OCI-LY7 (cell line): ENCODE measurements around the gene QKI. TPM values are rescaled to one million over a fixed set of nuclear protein-coding genes. Genes with fewer than 3 reads are reported as not detected.

Source experiments
- BruUV-seq: library from RNA; stranded (reverse); fragments of 400-500 nt; replicated peaks from 2 replicates; lab custom pipeline; 2021; lab: Mats Ljungman, UMichigan
- CTCF ChIA-PET: fragments of 300-600 bp; sonication (Branson Sonifier 250); formaldehyde crosslinking; loops from one replicate; lab custom pipeline; 2022; ENCODE audit warnings: antibody characterized with exemption; ENCODE audit not compliant: unreplicated experiment; lab: Charles Lee
- POLR2A ChIA-PET: fragments of 300-600 bp; sonication (Branson Sonifier 250); formaldehyde crosslinking; loops from one replicate; lab custom pipeline; 2022; ENCODE audit warnings: antibody characterized with exemption; lab: Charles Lee
- DNase-seq: peaks from one replicate; pipeline ENCODE4 v3.0.0-alpha.2; 2015; ENCODE audit warnings: low spot score
- H2AFZ ChIP-seq: fragments of 200-600 bp; sonication (generic), shearing (Covaris generic); 2 replicates; pipeline ENCODE4 v1.6.1; 2014; ENCODE audit warnings: mild to moderate bottlenecking, antibody characterized with exemption, low read length, moderate library complexity
- H3K27ac ChIP-seq: fragments of 200-600 bp; sonication (generic); 2 replicates; pipeline ENCODE4 v1.5.1; 2014; ENCODE audit warnings: mixed run types, low read depth, mild to moderate bottlenecking, moderate library complexity, low read length, inconsistent platforms; ENCODE audit not compliant: poor library complexity, severe bottlenecking
- H3K36me3 ChIP-seq: fragments of 200-600 bp; sonication (generic); 2 replicates; pipeline ENCODE4 v1.6.1; 2014; ENCODE audit warnings: mild to moderate bottlenecking, antibody characterized with exemption, low read length, moderate library complexity, mixed read lengths; ENCODE audit not compliant: insufficient read depth
- H3K4me1 ChIP-seq: fragments of 200-600 bp; sonication (generic); 2 replicates; pipeline ENCODE4 v1.5.1; 2014; ENCODE audit warnings: mild to moderate bottlenecking, low read length; ENCODE audit not compliant: insufficient read depth, poor library complexity, severe bottlenecking
- H3K4me2 ChIP-seq: fragments of 200-600 bp; sonication (generic); 2 replicates; pipeline ENCODE4 v1.6.1; 2014; ENCODE audit warnings: mild to moderate bottlenecking, low read length
- H3K4me3 ChIP-seq: fragments of 200-600 bp; sonication (generic); 2 replicates; pipeline ENCODE4 v1.5.1; 2014; ENCODE audit warnings: mild to moderate bottlenecking, low read depth, low read length; ENCODE audit not compliant: poor library complexity, severe bottlenecking
- H3K79me2 ChIP-seq: fragments of 200-600 bp; sonication (generic); 2 replicates; pipeline ENCODE4 v1.6.1; 2016; ENCODE audit warnings: low read depth, mild to moderate bottlenecking, low read length, moderate library complexity, mixed read lengths; ENCODE audit not compliant: insufficient read depth
- H3K9me2 ChIP-seq: fragments of 200-600 bp; sonication (generic); 2 replicates; pipeline ENCODE4 v1.6.1; 2016; ENCODE audit warnings: mild to moderate bottlenecking, low read length, mixed read lengths; ENCODE audit not compliant: insufficient read depth
- H3K9me3 ChIP-seq: fragments of 200-600 bp; sonication (generic); 2 replicates; pipeline ENCODE4 v1.6.1; 2014; ENCODE audit warnings: mild to moderate bottlenecking, mixed run types, low read length, mixed read lengths
- H4K20me1 ChIP-seq: fragments of 200-600 bp; sonication (generic); 2 replicates; pipeline ENCODE4 v1.6.1; 2014; ENCODE audit warnings: mild to moderate bottlenecking, antibody characterized with exemption, low read length, moderate library complexity, mixed read lengths; ENCODE audit not compliant: insufficient read depth
- EZH2phosphoT487 ChIP-seq: fragments of 200-600 bp; sonication (generic); IDR thresholded peaks from 2 replicates; pipeline ENCODE4 v1.6.1; 2018; ENCODE audit warnings: low read depth, borderline replicate concordance, mild to moderate bottlenecking, mixed run types, antibody characterized with exemption, low read length, moderate library complexity, mixed read lengths
- intact Hi-C: fragments of 100-400 bp; cut with micrococcal nuclease; formaldehyde crosslinking; loops from one replicate; pipeline ENCODE4 v1.10.0; 2022; ENCODE audit not compliant: unreplicated experiment
- total RNA-seq, 2 experiments: library from RNA; depleted of rRNA in 1 of 2; stranded (reverse); fragments of >200 nt in 1 of 2; shearing (Covaris generic) in 1 of 2; gene quantifications; 2 replicates each; pipeline ENCODE4 v1.2.3, GENCODE V29; 2014 to 2022
- TF ChIP-seq, protein P1 (sequence below): fragments of 200-600 bp; sonication (generic); conservative IDR thresholded peaks from 2 replicates; pipeline ENCODE4 v1.5.1; 2014; ENCODE audit warnings: mild to moderate bottlenecking, antibody characterized with exemption, low read length, moderate library complexity, mixed read lengths

Gene QKI
- total RNA-seq, 2 experiments from 2014 or later: 55.4 to 74.5 TPM

DNA sequence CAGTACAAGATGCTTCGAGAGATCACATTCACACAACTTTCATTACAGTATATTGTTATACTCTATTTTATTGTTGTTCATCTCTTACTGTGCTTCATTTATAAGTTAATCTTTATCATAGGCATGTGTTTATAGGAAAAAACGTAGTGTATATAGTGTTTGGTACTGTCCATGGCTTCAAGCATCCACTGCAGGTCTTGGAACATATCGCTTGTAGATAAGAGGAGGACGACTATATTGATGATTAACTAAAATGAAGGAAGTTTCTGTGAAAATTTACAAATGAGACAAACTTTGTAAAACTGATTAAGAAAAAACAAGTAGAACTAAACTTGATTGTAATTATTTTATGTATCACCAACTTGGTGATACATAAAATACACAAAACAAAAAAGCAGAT is 98.5 kb downstream of the QKI start:
- H3K9me3 ChIP-seq: peaks cover 2% of the 10 kb centered on the region; the same call in 1 of the 2 replicates
- H3K4me3 ChIP-seq: no peak overlapping the region
- H3K36me3 ChIP-seq: no peaks in the 10 kb centered on the region
- intact Hi-C loops: no loop called here
- no TSS peak for BruUV-seq
- no peak overlapping the region for H2AFZ ChIP-seq
- no peak overlapping the region for H3K27ac ChIP-seq
- ChIA-PET CTCF (no interaction called here), POLR2A (no interaction called here)
- H3K9me2 ChIP-seq: no peaks in the 10 kb centered on the region
- H4K20me1 ChIP-seq: no peaks in the 10 kb centered on the region
- no peaks in the 10 kb centered on the region for H3K79me2 ChIP-seq
- TF ChIP-seq, protein P1, sequence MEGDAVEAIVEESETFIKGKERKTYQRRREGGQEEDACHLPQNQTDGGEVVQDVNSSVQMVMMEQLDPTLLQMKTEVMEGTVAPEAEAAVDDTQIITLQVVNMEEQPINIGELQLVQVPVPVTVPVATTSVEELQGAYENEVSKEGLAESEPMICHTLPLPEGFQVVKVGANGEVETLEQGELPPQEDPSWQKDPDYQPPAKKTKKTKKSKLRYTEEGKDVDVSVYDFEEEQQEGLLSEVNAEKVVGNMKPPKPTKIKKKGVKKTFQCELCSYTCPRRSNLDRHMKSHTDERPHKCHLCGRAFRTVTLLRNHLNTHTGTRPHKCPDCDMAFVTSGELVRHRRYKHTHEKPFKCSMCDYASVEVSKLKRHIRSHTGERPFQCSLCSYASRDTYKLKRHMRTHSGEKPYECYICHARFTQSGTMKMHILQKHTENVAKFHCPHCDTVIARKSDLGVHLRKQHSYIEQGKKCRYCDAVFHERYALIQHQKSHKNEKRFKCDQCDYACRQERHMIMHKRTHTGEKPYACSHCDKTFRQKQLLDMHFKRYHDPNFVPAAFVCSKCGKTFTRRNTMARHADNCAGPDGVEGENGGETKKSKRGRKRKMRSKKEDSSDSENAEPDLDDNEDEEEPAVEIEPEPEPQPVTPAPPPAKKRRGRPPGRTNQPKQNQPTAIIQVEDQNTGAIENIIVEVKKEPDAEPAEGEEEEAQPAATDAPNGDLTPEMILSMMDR: no peak
- TF ChIP-seq EZH2phosphoT487: no peak
- no peak overlapping the region for H3K4me2 ChIP-seq
- no peaks in the 10 kb centered on the region for H3K4me1 ChIP-seq
- DNase-seq: no peak

DNA sequence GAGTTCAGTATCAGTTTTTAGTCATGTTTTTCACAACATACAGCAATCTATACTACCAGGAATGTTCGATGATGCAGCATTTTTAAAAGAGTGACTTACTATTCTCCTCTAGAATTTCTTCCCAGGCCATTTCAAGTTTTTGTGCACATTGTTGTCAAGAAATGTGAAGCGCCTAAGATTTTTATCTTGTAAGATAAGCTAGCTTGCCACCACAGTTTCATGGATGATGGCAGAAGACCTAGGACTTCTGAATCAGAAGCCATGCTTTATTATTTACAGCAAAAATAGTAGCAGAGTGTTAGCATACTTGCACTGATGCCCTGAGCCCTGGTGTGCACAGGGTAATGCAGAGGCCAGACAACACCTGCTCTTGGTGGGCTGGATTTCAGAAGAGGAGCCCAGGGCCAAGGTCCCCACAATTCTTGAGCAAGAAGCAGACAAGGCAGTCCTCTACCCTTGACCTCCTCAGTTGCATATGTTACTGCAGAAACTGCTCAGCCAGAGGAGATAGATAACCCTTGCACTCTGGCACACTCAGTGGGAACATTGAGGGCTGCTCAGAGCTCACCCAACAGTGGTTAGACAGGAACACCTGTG is 99.2 kb downstream of the QKI start:
- ChIA-PET CTCF (no interaction called here), POLR2A (interaction anchor here (1.2 kb wide), 1 partner anchor 18 kb away, joined by 4 read pairs; no protein-coding TSS in a partner anchor)
- DNase-seq: no peak
- Histone ChIP-seq H3K9me3 (no peaks in the 10 kb centered on the region), H3K36me3 (no peaks in the 10 kb centered on the region), H3K4me2 (no peak overlapping the region), H3K27ac (no peak overlapping the region), H3K79me2 (no peaks in the 10 kb centered on the region), H4K20me1 (no peaks in the 10 kb centered on the region; the same call in 1 of the 2 replicates), H3K9me2 (no peaks in the 10 kb centered on the region), H3K4me3 (no peak overlapping the region), H3K4me1 (no peaks in the 10 kb centered on the region), H2AFZ (no peak overlapping the region)
- no TSS peak for BruUV-seq
- TF ChIP-seq, protein P1: no peak
- no peak for TF ChIP-seq EZH2phosphoT487
- intact Hi-C loops: no loop called here

DNA sequence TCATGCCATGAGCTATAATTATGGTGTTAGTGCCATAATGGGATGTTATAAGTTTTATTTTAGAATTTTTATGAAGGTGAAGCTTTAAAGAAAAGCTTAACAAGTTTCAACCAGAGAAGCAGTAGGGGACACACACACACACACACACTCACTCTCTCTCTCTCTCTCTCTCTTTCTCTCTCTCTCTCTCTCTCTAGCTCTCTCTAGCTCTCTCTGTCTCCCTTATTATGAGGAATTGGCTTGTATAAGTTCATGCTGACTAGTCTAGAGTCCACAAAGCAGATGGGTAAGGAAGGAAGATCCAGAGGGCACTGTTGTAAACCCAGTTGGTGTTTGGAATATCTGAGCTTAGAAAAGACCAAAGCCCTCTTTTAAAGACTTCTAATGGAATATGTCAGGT is 102.4 kb downstream of the QKI start:
- no peak overlapping the region for H2AFZ ChIP-seq
- H3K27ac ChIP-seq: no peak overlapping the region
- intact Hi-C loops: no loop called here
- no peaks in the 10 kb centered on the region for H3K36me3 ChIP-seq
- no peaks in the 10 kb centered on the region for H3K9me3 ChIP-seq
- ChIA-PET POLR2A (interaction anchor here (0.5 to 1.2 kb wide), 3 partner anchors 13 to 451 kb away, joined by 3 to 4 read pairs (median 3); no protein-coding TSS in a partner anchor), CTCF (no interaction called here)
- H3K9me2 ChIP-seq: no peaks in the 10 kb centered on the region
- no peaks in the 10 kb centered on the region for H3K79me2 ChIP-seq
- BruUV-seq: no TSS peak
- no peak overlapping the region for H3K4me2 ChIP-seq
- TF ChIP-seq, protein P1: no peak
- TF ChIP-seq EZH2phosphoT487: no peak
- H4K20me1 ChIP-seq: no peaks in the 10 kb centered on the region; the same call in 1 of the 2 replicates
- H3K4me3 ChIP-seq: no peak overlapping the region
- DNase-seq: no peak
- no peaks in the 10 kb centered on the region for H3K4me1 ChIP-seq
